Measurements from ENCODE around the gene ERCC8. TPM values are rescaled to one million over a fixed set of nuclear protein-coding genes. Genes with fewer than 3 reads are reported as not detected.

Gene ERCC8, protein sequence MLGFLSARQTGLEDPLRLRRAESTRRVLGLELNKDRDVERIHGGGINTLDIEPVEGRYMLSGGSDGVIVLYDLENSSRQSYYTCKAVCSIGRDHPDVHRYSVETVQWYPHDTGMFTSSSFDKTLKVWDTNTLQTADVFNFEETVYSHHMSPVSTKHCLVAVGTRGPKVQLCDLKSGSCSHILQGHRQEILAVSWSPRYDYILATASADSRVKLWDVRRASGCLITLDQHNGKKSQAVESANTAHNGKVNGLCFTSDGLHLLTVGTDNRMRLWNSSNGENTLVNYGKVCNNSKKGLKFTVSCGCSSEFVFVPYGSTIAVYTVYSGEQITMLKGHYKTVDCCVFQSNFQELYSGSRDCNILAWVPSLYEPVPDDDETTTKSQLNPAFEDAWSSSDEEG
- 7.3 and 13.1 TPM in 2 replicates for total RNA-seq

DNA sequence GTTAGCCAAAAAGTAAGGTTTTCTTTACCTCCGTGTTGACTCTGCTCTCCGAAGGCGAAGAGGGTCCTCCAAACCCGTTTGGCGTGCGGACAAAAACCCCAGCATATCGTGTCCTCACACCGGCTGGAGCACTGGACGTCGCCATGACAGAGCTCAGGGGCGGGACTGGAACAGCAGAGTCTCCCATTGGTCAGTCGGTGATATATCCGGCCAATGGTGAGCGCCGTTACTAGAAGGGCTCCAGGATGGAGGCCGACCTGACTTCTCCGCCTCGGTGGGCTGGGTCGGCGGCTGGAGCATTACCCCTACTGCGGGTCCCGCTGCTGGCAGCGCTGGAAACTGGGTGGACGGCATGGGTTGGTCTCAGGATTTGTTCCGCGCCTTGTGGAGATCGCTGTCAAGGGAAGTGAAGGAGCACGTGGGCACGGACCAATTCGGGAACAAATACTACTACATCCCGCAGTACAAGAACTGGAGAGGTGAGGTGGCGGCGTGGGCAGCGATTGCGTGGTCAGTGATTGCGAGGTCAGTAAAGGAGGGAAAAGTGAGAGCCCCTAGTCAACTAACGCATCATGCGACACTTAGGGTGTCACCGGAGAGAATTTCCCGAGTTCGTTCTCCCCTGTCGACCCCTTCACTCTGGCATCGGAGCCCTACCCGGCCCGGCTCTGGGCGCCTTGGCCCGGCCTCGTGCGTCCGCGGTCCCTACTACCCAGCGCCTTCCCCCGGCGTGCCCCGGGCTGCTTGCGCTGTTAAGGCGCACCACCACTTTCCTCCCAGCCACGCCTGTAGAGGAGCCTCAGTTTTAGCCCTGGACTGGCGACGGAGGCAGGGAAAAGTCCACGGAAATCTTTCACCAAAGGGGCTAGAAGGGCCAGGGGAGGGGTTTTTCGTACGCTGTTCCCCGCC is at the start of gene ERCC8, which contains the start of gene NDUFAF2:
TSS of gene ERCC8 (minus strand) at position 167 of the 909 bp plus-strand sequence. CDS start at position 105, 62 bp downstream.
TSS of gene NDUFAF2 (plus strand) at position 302 of the 909 bp plus-strand sequence. CDS start at position 353, 51 bp downstream.

DNA sequence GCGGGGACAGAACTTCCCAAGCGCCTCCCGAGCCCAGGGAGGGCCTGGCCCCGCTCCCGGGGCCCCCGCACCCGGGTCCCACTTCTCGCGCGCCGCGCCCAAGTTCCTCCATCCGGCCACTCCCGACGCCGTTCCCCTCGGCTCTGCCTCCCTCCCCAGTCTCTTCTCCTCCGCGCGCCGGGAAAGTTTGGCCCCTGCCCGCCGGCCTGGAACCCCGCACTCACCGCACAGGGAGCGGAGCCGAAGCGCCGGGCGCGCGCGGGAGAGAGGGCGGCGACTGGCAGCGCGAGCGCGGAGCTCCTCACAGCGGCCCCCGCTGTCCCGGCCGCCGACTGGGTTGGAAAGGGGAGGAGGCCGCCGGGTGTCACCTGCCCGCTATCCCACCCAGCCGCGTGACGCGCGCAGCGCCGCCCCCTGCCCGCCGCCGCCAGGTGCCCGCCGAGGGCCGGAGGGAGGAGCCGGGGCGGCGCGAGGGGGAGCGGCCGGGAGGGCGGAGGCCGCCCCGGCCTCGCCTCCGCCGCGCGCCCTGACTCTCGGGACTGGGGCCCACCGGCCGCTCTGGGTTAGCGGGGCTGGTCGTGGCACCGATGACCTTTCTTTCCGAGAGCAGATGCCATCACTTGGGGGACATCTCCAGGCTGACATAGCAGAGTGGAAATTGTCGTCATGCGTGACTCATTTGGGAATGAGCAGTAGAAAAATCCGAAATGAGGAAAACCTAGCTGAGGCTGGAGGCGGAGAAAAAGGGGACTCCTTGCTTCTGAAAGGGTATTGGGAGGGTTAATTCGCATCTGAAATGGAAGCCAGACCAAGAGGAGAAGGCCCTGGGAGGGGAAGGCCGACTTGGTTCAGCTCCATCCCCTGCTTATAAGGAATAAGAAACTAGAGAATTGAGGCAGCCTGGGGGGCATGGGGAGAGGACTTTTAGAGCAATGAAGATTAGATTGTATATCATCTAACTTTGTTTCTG is 100.6 kb downstream of the ERCC8 start, which contains the start of gene ELOVL7:
TSS of gene ELOVL7 (minus strand) at position 334 of the 970 bp plus-strand sequence. CDS start 56,872 bp downstream, outside the sequence.

Other genes starting within 250 kb of the ERCC8 start
- 7.1 and 10.0 TPM in 2 replicates for gene DEPDC1B, start 244.9 kb downstream of the ERCC8 start, total RNA-seq
- gene ELOVL7, start 100.8 kb downstream of the ERCC8 start, total RNA-seq, result 0.39 TPM in 1 of 2 replicates, not detected in the other
- gene NDUFAF2, start 135 bp upstream of the ERCC8 start, total RNA-seq, result 13.3 and 36.6 TPM in 2 replicates
- gene SMIM15, start 217.4 kb upstream of the ERCC8 start, total RNA-seq, result 33.0 and 38.4 TPM in 2 replicates